Endodermal cell (in vitro differentiated cells): ENCODE data around the gene ZNF582. TPM values are rescaled to one million over a fixed set of nuclear protein-coding genes. Genes with fewer than 3 reads are reported as not detected.
A peak's percentile ranks its signal among the peaks of the same experiment; 100 is the strongest.
"Not testable (repeated sequence)": the region's sequence is repeated elsewhere in the genome, so short reads cannot be mapped to it uniquely, and the experiment has no call there.

Experiments
- DNase-seq: peaks from one replicate; pipeline ENCODE4 v3.0.0-alpha.2; 2017
- H3K27ac ChIP-seq: 2 replicates; pipeline ENCODE4 v1.5.1; 2013; ENCODE audit warnings: mild to moderate bottlenecking, low read depth, low read length, moderate library complexity
- H3K27me3 ChIP-seq: 2 replicates; pipeline ENCODE4 v1.6.1; 2013; ENCODE audit warnings: mild to moderate bottlenecking, low read length, moderate library complexity; ENCODE audit not compliant: insufficient read depth, control insufficient read depth, poor library complexity, severe bottlenecking
- H3K36me3 ChIP-seq: 2 replicates; pipeline ENCODE4 v1.7.0; 2013; ENCODE audit warnings: mild to moderate bottlenecking, low read length, moderate library complexity; ENCODE audit not compliant: control insufficient read depth, insufficient read depth
- H3K4me1 ChIP-seq: one replicate; pipeline ENCODE4 v1.7.0; 2013; ENCODE audit warnings: low read length; ENCODE audit not compliant: control insufficient read depth, insufficient read depth
- H3K4me3 ChIP-seq: 2 replicates; pipeline ENCODE4 v1.5.1; 2013; ENCODE audit warnings: mild to moderate bottlenecking, low read length, moderate library complexity
- H3K9ac ChIP-seq: 2 replicates; pipeline ENCODE4 v1.6.1; 2013; ENCODE audit warnings: mild to moderate bottlenecking, low read length, moderate library complexity; ENCODE audit not compliant: poor library complexity, severe bottlenecking; ENCODE audit errors: extremely low read depth
- H3K9me3 ChIP-seq: 2 replicates; pipeline ENCODE4 v1.6.1; 2013; ENCODE audit warnings: mild to moderate bottlenecking, low read length, moderate library complexity; ENCODE audit not compliant: control insufficient read depth
- H3K27ac Mint-ChIP-seq: 2 replicates; pipeline ENCODE4 v1.8.0; 2020; ENCODE audit warnings: mixed read lengths
- H3K27me3 Mint-ChIP-seq: 2 replicates; pipeline ENCODE4 v1.8.0; 2021; ENCODE audit warnings: mild to moderate bottlenecking, mixed read lengths; ENCODE audit not compliant: insufficient read depth
- H3K36me3 Mint-ChIP-seq: 2 replicates; pipeline ENCODE4 v1.8.0; 2020; ENCODE audit warnings: low read depth, mixed read lengths
- H3K4me1 Mint-ChIP-seq: 2 replicates; pipeline ENCODE4 v1.8.0; 2020; ENCODE audit warnings: mixed read lengths
- H3K4me3 Mint-ChIP-seq: 2 replicates; pipeline ENCODE4 v1.8.0; 2020; ENCODE audit warnings: mild to moderate bottlenecking, moderate library complexity, mixed read lengths
- H3K9me3 Mint-ChIP-seq: 2 replicates; pipeline ENCODE4 v1.8.0; 2020; ENCODE audit warnings: mild to moderate bottlenecking, mixed read lengths
- CTCF ChIP-seq: fragments of 200-600 bp; sonication (generic); conservative IDR thresholded peaks from 2 replicates; pipeline ENCODE4 v1.5.0; 2021; ENCODE audit warnings: antibody characterized with exemption, mild to moderate bottlenecking
- total RNA-seq, 2 donors: library from RNA; stranded (reverse); fragmentation: NEBNext Ultra II Directional in 1 of 2; extraction: Animal tissue kit (Norgen Biotek cat#: 25700) in 1 of 2; gene quantifications; 2 replicates in 1 of 2; 3 replicates in 1 of 2; pipeline ENCODE4 v1.2.1, GENCODE V29; 2021

The ZNF582 gene
- total RNA-seq, 2 donors from 2014 or later, result 6.4 to 6.8 TPM

- not testable (repeated sequence) for H3K36me3 ChIP-seq, H3K4me1 Mint-ChIP-seq
- peaks cover 53% of the 10 kb centered on the region for H3K9me3 Mint-ChIP-seq
These were observed 58.0 kb downstream of the ZNF582 start for GRCh38 chr19:56335371-56335770.

GRCh38 chr19:56333506-56333905 lies 59.8 kb downstream of the ZNF582 start:
- no peaks in the 10 kb centered on the region for H3K4me1 Mint-ChIP-seq
- TF ChIP-seq CTCF, result peak; percentile 84
- peaks cover 3% of the 10 kb centered on the region for H3K27me3 Mint-ChIP-seq
- no peak overlapping the region for H3K27ac ChIP-seq
- no peak overlapping the region for H3K4me3 Mint-ChIP-seq
- H3K9me3 Mint-ChIP-seq, result peaks cover 46% of the 10 kb centered on the region
- no peaks in the 10 kb centered on the region for H3K36me3 Mint-ChIP-seq
- H3K9ac ChIP-seq, result no peak overlapping the region
- H3K4me3 ChIP-seq, result no peak overlapping the region
- H3K27ac Mint-ChIP-seq, result no peak overlapping the region
- H3K36me3 ChIP-seq, result no peaks in the 10 kb centered on the region
- no peaks in the 10 kb centered on the region for H3K4me1 ChIP-seq
- peaks cover 30% of the 10 kb centered on the region for H3K9me3 ChIP-seq
- H3K27me3 ChIP-seq, result no peaks in the 10 kb centered on the region
- DNase-seq, result peak; percentile 65

More at GRCh38 chr19:56335371-56335770, 58.0 kb downstream of the ZNF582 start:
- not testable (repeated sequence) for H3K4me3 ChIP-seq, H3K4me1 ChIP-seq, H3K27me3 Mint-ChIP-seq, H3K9ac ChIP-seq, H3K36me3 Mint-ChIP-seq, H3K27ac ChIP-seq, H3K27me3 ChIP-seq, H3K27ac Mint-ChIP-seq, DNase-seq, H3K4me3 Mint-ChIP-seq
- peaks cover 44% of the 10 kb centered on the region for H3K9me3 ChIP-seq

Other genes with a start within 250 kb of the ZNF582 start
- under 1 TPM in 1 of 2 donors, not detected in 1; 0.40 TPM for gene GALP, start 217.5 kb downstream of the ZNF582 start, total RNA-seq
- gene ZSCAN5B, start 195.8 kb downstream of the ZNF582 start, total RNA-seq, result not detected
- not detected for gene ZSCAN5C, start 191.3 kb downstream of the ZNF582 start, total RNA-seq
- gene EDDM13, start 120.8 kb downstream of the ZNF582 start, total RNA-seq, result not detected
- gene ZSCAN5A, start 78.7 kb downstream of the ZNF582 start, total RNA-seq, result 10 to 100 TPM; 11.9 to 20.8 TPM
- gene ZNF583, start 10.8 kb upstream of the ZNF582 start, total RNA-seq, result 1 to 10 TPM; 4.0 to 5.5 TPM
- 10 to 100 TPM in 1 of 2 donors, under 1 TPM in 1; 0.07 to 10.7 TPM for gene ZNF667, start 83.8 kb upstream of the ZNF582 start, total RNA-seq
- gene ZNF471, start 114.3 kb upstream of the ZNF582 start, total RNA-seq, result 1 to 10 TPM in 1 of 2 donors, under 1 TPM in 1; 0.07 to 3.8 TPM
- gene ZFP28, start 145.4 kb upstream of the ZNF582 start, total RNA-seq, result 1 to 10 TPM; 4.8 to 6.8 TPM
- gene ZNF470, start 173.9 kb upstream of the ZNF582 start, total RNA-seq, result 1 to 10 TPM; 6.7 to 8.1 TPM
- gene ZNF71, start 201.8 kb upstream of the ZNF582 start, total RNA-seq, result 1 to 10 TPM; 8.8 to 9.1 TPM
- gene SMIM17, start 249.6 kb upstream of the ZNF582 start, total RNA-seq, result under 1 TPM; 0.35 to 0.64 TPM